Glutamatergic neuron (in vitro differentiated cells): ENCODE data around the gene OR10H4. TPM values are rescaled to one million over a fixed set of nuclear protein-coding genes. Genes with fewer than 3 reads are reported as not detected.
"Not testable (repeated sequence)": the region's sequence is repeated elsewhere in the genome, so short reads cannot be mapped to it uniquely, and the experiment has no call there.

Experiments used
- DNase-seq: peaks from one replicate; pipeline ENCODE4 v3.0.0; 2022
- H3K27ac Mint-ChIP-seq: one replicate; pipeline ENCODE4 v1.8.0; 2020; ENCODE audit warnings: mild to moderate bottlenecking, mixed read lengths, inconsistent platforms; ENCODE audit not compliant: unreplicated experiment
- H3K27me3 Mint-ChIP-seq: one replicate; pipeline ENCODE4 v1.8.0; 2020; ENCODE audit warnings: mild to moderate bottlenecking, moderate library complexity, mixed read lengths, inconsistent platforms; ENCODE audit not compliant: unreplicated experiment
- H3K36me3 Mint-ChIP-seq: one replicate; pipeline ENCODE4 v1.8.0; 2020; ENCODE audit warnings: mild to moderate bottlenecking, mixed read lengths, inconsistent platforms; ENCODE audit not compliant: unreplicated experiment
- H3K4me1 Mint-ChIP-seq: one replicate; pipeline ENCODE4 v1.8.0; 2020; ENCODE audit warnings: mild to moderate bottlenecking, low read depth, mixed read lengths, inconsistent platforms; ENCODE audit not compliant: unreplicated experiment
- H3K4me3 Mint-ChIP-seq: one replicate; pipeline ENCODE4 v1.8.0; 2020; ENCODE audit warnings: mild to moderate bottlenecking, mixed read lengths, inconsistent platforms; ENCODE audit not compliant: unreplicated experiment
- H3K9me3 Mint-ChIP-seq: one replicate; pipeline ENCODE4 v1.8.0; 2020; ENCODE audit warnings: mild to moderate bottlenecking, moderate library complexity, mixed read lengths, inconsistent platforms; ENCODE audit not compliant: unreplicated experiment
- CTCF ChIP-seq: fragments of 200-600 bp; sonication (generic); IDR thresholded peaks from one replicate; pipeline ENCODE4 v1.5.0; 2021; ENCODE audit not compliant: partially characterized antibody, unreplicated experiment
- total RNA-seq: library from RNA; stranded (reverse); fragmentation: NEBNext Ultra II Directional; extraction: Animal tissue kit (Norgen Biotek cat#: 25700); gene quantifications from one replicate; pipeline ENCODE4 v1.2.1, GENCODE V29; 2021; ENCODE audit not compliant: unreplicated experiment

OR10H4 gene
- total RNA-seq, 1 donor from 2014 or later: not detected

GRCh38 chr19:15979293-15979692 lies 30.5 kb downstream of the OR10H4 start:
- Mint-ChIP-seq H3K27ac (no peak overlapping the region), H3K36me3 (no peaks in the 10 kb centered on the region), H3K4me3 (no peak overlapping the region), H3K27me3 (no peaks in the 10 kb centered on the region), H3K4me1 (no peaks in the 10 kb centered on the region), H3K9me3 (peaks cover 4% of the 10 kb centered on the region)
- DNase-seq: no peak
- TF ChIP-seq CTCF: no peak

- H3K27me3 Mint-ChIP-seq, H3K9me3 Mint-ChIP-seq, H3K36me3 Mint-ChIP-seq, DNase-seq, H3K27ac Mint-ChIP-seq, H3K4me1 Mint-ChIP-seq, H3K4me3 Mint-ChIP-seq: not testable (repeated sequence)
Measured at GRCh38 chr19:15985831-15986230, 37.0 kb downstream of the OR10H4 start.

- no peaks in the 10 kb centered on the region for H3K36me3 Mint-ChIP-seq
Measured at GRCh38 chr19:15986701-15987100, 37.9 kb downstream of the OR10H4 start.

GRCh38 chr19:15989889-15990288 lies 41.1 kb downstream of the OR10H4 start:
- DNase-seq: no peak
- TF ChIP-seq CTCF: no peak
- peaks cover 1% of the 10 kb centered on the region for H3K9me3 Mint-ChIP-seq
- H3K27me3 Mint-ChIP-seq: peaks cover 5% of the 10 kb centered on the region
- H3K27ac Mint-ChIP-seq: no peak overlapping the region
- no peaks in the 10 kb centered on the region for H3K36me3 Mint-ChIP-seq
- no peaks in the 10 kb centered on the region for H3K4me1 Mint-ChIP-seq
- no peak overlapping the region for H3K4me3 Mint-ChIP-seq

More at GRCh38 chr19:15986701-15987100, 37.9 kb downstream of the OR10H4 start:
- no peak for TF ChIP-seq CTCF
- peaks cover 1% of the 10 kb centered on the region for H3K9me3 Mint-ChIP-seq
- peaks cover 3% of the 10 kb centered on the region for H3K27me3 Mint-ChIP-seq
- no peaks in the 10 kb centered on the region for H3K4me1 Mint-ChIP-seq
- H3K27ac Mint-ChIP-seq: no peak overlapping the region
- DNase-seq: no peak
- no peak overlapping the region for H3K4me3 Mint-ChIP-seq

GRCh38 chr19:15991602-15992001 lies 42.8 kb downstream of the OR10H4 start:
- Mint-ChIP-seq H3K36me3 (no peaks in the 10 kb centered on the region), H3K27me3 (peaks cover 2% of the 10 kb centered on the region), H3K4me1 (no peaks in the 10 kb centered on the region), H3K27ac (no peak overlapping the region), H3K9me3 (peaks cover 5% of the 10 kb centered on the region), H3K4me3 (no peak overlapping the region)
- no peak for DNase-seq
- TF ChIP-seq CTCF: no peak

GRCh38 chr19:15992014-15992413 lies 43.2 kb downstream of the OR10H4 start:
- no peak overlapping the region for H3K27ac Mint-ChIP-seq
- H3K36me3 Mint-ChIP-seq: no peaks in the 10 kb centered on the region
- no peaks in the 10 kb centered on the region for H3K4me1 Mint-ChIP-seq
- H3K9me3 Mint-ChIP-seq: peaks cover 5% of the 10 kb centered on the region
- DNase-seq: no peak
- TF ChIP-seq CTCF: no peak
- H3K27me3 Mint-ChIP-seq: peaks cover 2% of the 10 kb centered on the region
- no peak overlapping the region for H3K4me3 Mint-ChIP-seq
